IgD-negative memory B cell (primary cell): ENCODE results near the gene HS3ST6. TPM values are rescaled to one million over a fixed set of nuclear protein-coding genes. Genes with fewer than 3 reads are reported as not detected.
A peak's percentile ranks its signal among the peaks of the same experiment; 100 is the strongest.
"Not testable (repeated sequence)": the region's sequence is repeated elsewhere in the genome, so short reads cannot be mapped to it uniquely, and the experiment has no call there.

Source experiments
- H3K27ac Mint-ChIP-seq, 3 donors: one replicate each; pipeline ENCODE4 v1.8.0; 2020 to 2022; ENCODE audit warnings: mild to moderate bottlenecking in 3 of 3, mixed read lengths in 3 of 3, moderate library complexity in 1 of 3
- H3K27me3 Mint-ChIP-seq: one replicate; pipeline ENCODE4 v1.8.0; 2021; ENCODE audit warnings: mixed read lengths
- H3K36me3 Mint-ChIP-seq: one replicate; pipeline ENCODE4 v1.8.0; 2020; ENCODE audit warnings: mild to moderate bottlenecking, mixed read lengths
- H3K4me1 Mint-ChIP-seq, 3 donors: one replicate each; pipeline ENCODE4 v1.8.0; 2020 to 2022; ENCODE audit warnings: mixed read lengths in 3 of 3, mild to moderate bottlenecking in 1 of 3
- H3K4me3 Mint-ChIP-seq, 4 donors: one replicate each; pipeline ENCODE4 v1.8.0; 2020 to 2022; ENCODE audit warnings: mild to moderate bottlenecking in 4 of 4, mixed read lengths in 4 of 4, moderate library complexity in 3 of 4
- H3K9me3 Mint-ChIP-seq, 3 donors: one replicate each; pipeline ENCODE4 v1.8.0; 2020 to 2021; ENCODE audit warnings: mixed read lengths in 3 of 3, mild to moderate bottlenecking in 1 of 3
- polyA plus RNA-seq: library from polyadenylated mRNA; unstranded; fragments of 300-500 nt; fragmentation: Illumina TruSeq; gene quantifications from one replicate; pipeline ENCODE4 v1.2.3, GENCODE V29; 2021

The HS3ST6 gene
- polyA plus RNA-seq, 1 donor from 2014 or later, result not detected

- Mint-ChIP-seq H3K36me3 (no peaks in the 10 kb centered on the region), H3K27ac (no peak overlapping the region), H3K27me3 (peaks cover 9% of the 10 kb centered on the region), H3K4me1 (no peaks in the 10 kb centered on the region), H3K9me3 (no peaks in the 10 kb centered on the region), H3K4me3 (no peak overlapping the region)
These were observed 8.5 kb downstream of the HS3ST6 start for GRCh38 chr16:1909561-1910231.

GRCh38 chr16:1908983-1909382 is 9.2 kb downstream of the HS3ST6 start:
- H3K27ac Mint-ChIP-seq, result no peak overlapping the region
- no peaks in the 10 kb centered on the region for H3K36me3 Mint-ChIP-seq
- H3K27me3 Mint-ChIP-seq, result peaks cover 8% of the 10 kb centered on the region
- no peaks in the 10 kb centered on the region for H3K9me3 Mint-ChIP-seq
- H3K4me3 Mint-ChIP-seq, result no peak overlapping the region
- H3K4me1 Mint-ChIP-seq, result no peaks in the 10 kb centered on the region

DNA sequence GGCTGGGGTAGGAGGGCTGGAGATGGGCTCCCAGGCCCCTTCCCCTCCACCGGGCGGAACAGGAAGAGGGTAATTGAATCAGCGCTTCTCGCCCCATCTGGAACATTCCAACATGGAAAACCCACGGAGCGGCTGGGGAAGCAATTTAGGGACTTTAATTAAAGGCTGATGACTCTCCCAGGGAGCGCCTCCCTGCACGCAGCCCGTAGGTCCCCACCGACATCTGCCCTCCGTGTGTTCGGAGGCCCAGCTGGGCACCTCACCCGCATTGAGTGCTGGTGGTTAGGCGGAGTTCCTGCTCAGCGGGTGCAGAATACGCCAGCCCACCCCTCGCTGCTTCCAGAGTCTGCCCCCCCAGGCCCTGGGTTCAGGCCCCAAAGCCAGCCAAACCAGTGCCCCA is 10.0 kb downstream of the HS3ST6 start:
- H3K9me3 Mint-ChIP-seq, result no peaks in the 10 kb centered on the region
- no peaks in the 10 kb centered on the region for H3K4me1 Mint-ChIP-seq
- peaks cover 8% of the 10 kb centered on the region for H3K27me3 Mint-ChIP-seq
- no peaks in the 10 kb centered on the region for H3K36me3 Mint-ChIP-seq
- no peak overlapping the region for H3K27ac Mint-ChIP-seq
- no peak overlapping the region for H3K4me3 Mint-ChIP-seq

- peaks cover 6% of the 10 kb centered on the region for H3K27me3 Mint-ChIP-seq
- H3K36me3 Mint-ChIP-seq, result no peaks in the 10 kb centered on the region
- no peak overlapping the region for H3K4me3 Mint-ChIP-seq
- no peaks in the 10 kb centered on the region for H3K9me3 Mint-ChIP-seq
- no peak overlapping the region for H3K27ac Mint-ChIP-seq
- no peaks in the 10 kb centered on the region for H3K4me1 Mint-ChIP-seq
These were observed 10.9 kb downstream of the HS3ST6 start for GRCh38 chr16:1907226-1907860.

- H3K4me1 Mint-ChIP-seq, result no peaks in the 10 kb centered on the region
- H3K36me3 Mint-ChIP-seq, result no peaks in the 10 kb centered on the region
- H3K4me3 Mint-ChIP-seq, result no peak overlapping the region
- no peak overlapping the region for H3K27ac Mint-ChIP-seq
- no peaks in the 10 kb centered on the region for H3K9me3 Mint-ChIP-seq
- H3K27me3 Mint-ChIP-seq, result peaks cover 5% of the 10 kb centered on the region
These were observed 11.4 kb downstream of the HS3ST6 start for GRCh38 chr16:1906846-1907165.

GRCh38 chr16:1906055-1906845 is 12.0 kb downstream of the HS3ST6 start:
- peaks cover 5% of the 10 kb centered on the region for H3K27me3 Mint-ChIP-seq
- H3K27ac Mint-ChIP-seq, result no peak overlapping the region
- H3K36me3 Mint-ChIP-seq, result no peaks in the 10 kb centered on the region
- no peaks in the 10 kb centered on the region for H3K4me1 Mint-ChIP-seq
- H3K9me3 Mint-ChIP-seq, result no peaks in the 10 kb centered on the region
- H3K4me3 Mint-ChIP-seq, result no peak overlapping the region

DNA sequence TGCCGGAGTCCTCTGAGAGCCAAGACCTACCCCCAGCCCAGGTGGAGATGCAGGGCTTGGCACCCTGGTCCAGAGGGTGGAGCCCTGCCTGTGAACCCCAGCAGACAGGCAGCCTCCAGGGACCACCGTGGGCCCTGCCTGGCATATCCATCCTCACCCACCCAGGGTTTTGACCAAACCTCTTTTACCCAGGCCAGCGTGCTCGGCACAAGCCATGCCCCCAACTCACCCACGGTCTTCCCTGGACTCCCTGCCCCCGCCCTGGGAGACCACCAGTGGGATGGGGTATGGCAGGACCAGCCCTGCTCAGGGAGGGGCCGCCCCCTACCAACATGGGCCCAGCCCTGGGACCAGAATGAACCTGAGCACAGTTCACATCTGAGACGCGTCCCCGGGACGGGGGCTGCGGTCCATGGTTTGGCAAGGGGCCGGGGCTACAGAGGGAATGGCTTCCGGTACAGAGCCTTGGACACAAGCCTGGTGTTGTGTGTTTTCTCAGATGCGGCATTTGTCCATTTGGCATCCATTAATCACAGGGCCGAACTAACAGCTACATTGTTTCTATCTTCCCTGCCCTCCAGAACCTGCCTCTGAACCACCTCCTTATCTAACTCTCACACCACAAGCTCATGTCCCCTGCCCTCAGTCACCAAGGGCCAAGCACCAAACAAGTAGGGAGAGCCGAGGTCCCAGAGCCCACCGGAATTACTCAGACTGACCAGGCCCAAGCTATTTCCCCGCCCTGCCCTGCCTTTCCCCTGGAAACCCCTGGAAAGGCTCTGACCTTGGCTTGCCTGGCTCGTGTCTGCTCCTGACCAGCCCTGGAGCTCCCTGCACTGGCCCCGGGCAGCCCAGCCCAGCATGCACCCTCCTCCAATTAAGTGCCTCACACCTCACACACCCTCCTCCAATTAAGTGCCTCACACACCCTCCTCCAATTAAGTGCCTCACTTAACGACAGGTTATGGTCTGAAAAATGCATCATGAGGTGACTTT is 14.1 kb downstream of the HS3ST6 start:
- H3K4me1 Mint-ChIP-seq, result no peaks in the 10 kb centered on the region
- no peak overlapping the region for H3K4me3 Mint-ChIP-seq
- no peak overlapping the region for H3K27ac Mint-ChIP-seq
- no peaks in the 10 kb centered on the region for H3K9me3 Mint-ChIP-seq
- no peaks in the 10 kb centered on the region for H3K36me3 Mint-ChIP-seq
- H3K27me3 Mint-ChIP-seq, result peaks cover 5% of the 10 kb centered on the region

- Mint-ChIP-seq H3K27me3 (peaks cover 2% of the 10 kb centered on the region), H3K4me3 (no peak overlapping the region), H3K4me1 (no peaks in the 10 kb centered on the region), H3K27ac (no peak overlapping the region), H3K36me3 (no peaks in the 10 kb centered on the region), H3K9me3 (no peaks in the 10 kb centered on the region)
These were observed 15.0 kb downstream of the HS3ST6 start for GRCh38 chr16:1903220-1903574.

DNA sequence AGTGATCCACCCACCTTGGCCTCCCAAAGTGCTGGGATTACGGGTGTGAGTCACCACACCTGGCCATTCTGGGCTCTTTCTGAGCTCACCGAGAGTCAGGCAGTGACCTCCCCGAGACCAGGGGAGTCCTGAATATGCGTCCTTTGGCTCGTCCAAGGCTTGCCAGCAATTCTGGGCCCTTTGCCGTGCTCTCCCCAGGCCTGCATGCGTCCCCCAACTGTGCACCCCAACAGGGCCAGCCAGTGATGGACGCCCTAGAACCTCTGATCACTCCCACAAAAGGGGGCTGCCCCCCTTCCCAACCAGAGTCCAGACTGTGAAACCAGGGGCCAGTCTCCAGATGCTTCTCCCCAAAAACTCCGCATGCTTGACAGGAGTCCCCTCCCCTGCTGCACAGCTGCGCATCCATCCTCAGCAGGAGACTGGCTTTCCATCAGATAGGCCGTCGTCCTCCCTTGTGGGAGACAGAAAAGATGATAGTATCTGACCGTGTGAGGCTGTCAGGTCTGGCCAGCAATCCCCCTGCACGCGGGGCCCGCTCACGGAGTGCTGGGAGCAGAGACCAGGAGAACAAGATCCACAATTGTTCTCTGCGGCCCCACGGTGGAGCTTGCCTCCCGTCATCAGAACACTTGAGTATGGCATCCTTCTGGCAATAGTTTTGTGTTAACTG is 15.5 kb downstream of the HS3ST6 start:
- H3K36me3 Mint-ChIP-seq, result no peaks in the 10 kb centered on the region

DNA sequence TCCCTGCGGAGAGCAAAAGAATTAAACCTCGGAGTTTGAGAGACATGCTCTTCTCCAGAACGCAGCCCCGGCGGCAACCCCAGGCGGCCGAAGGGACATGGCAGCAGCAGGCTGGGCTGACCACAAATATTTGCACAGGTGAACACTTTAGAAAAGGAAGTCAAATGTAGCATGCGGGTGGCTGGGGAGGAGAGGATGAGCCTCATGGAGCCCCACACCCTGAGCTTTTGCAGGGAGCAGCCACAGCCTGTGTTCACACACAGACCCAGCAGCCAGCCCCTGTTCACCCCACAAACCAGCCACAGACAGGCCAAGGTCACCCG is 17.8 kb downstream of the HS3ST6 start:
- Mint-ChIP-seq H3K4me3 (no peak overlapping the region), H3K27ac (no peak overlapping the region), H3K4me1 (no peaks in the 10 kb centered on the region), H3K36me3 (no peaks in the 10 kb centered on the region), H3K27me3 (peaks cover 4% of the 10 kb centered on the region), H3K9me3 (no peaks in the 10 kb centered on the region)

More for the DNA sequence above, 15.5 kb downstream of the HS3ST6 start:
- Mint-ChIP-seq H3K4me3 (peak overlapping the region in 1 of 4 donors; percentile 60), H3K27ac (no peak overlapping the region), H3K27me3 (peaks cover 2% of the 10 kb centered on the region), H3K9me3 (no peaks in the 10 kb centered on the region), H3K4me1 (no peaks in the 10 kb centered on the region)

DNA sequence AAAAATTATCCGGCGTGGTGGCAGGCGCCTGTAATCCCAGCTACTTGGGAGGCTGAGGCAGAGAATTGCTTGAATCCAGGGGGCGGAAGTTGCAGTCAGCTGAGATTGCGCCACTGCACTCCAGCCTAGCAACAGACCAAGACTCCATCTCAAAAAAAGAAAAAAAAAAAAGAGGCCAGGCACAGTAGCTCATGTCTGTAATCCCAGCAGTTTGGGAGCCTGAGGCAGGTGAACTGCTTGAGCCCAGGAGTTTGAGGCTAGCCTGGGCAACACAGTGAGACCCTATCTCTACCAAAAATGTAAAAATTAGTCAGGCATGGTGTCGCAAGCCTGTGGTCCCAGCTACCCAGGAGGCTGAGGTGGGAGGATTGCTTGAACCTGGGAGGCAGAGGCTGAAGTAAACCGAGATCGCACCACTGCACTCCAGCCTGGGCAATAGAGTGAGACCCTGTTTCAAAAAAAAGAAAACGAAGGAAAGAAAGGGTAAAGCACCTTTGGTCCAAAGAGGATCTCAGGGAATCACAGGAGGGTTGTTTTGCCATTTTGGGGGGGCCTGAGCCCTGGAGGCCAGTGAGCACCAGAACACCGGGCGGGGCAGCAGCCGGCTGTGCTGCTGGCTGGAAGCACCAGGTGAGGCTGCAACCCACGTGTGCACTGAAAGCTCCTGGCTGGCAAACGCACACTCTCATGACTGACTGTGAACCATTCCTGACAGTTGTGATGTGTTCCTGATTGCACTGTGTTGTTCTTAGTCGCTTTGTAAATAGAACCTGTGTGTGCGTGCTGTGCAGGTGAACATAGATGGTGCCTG is 18.4 kb downstream of the HS3ST6 start:
- H3K27ac Mint-ChIP-seq, result no peak overlapping the region

GRCh38 chr16:1897692-1898091 is 20.5 kb downstream of the HS3ST6 start:
- H3K27me3 Mint-ChIP-seq, H3K27ac Mint-ChIP-seq: not testable (repeated sequence)

More for the DNA sequence above, 18.4 kb downstream of the HS3ST6 start:
- Mint-ChIP-seq H3K4me1 (no peaks in the 10 kb centered on the region), H3K4me3 (no peak overlapping the region), H3K27me3 (peaks cover 4% of the 10 kb centered on the region), H3K9me3 (no peaks in the 10 kb centered on the region), H3K36me3 (no peaks in the 10 kb centered on the region)

GRCh38 chr16:1895949-1896675 is 22.1 kb downstream of the HS3ST6 start:
- Mint-ChIP-seq H3K27ac (no peak overlapping the region), H3K27me3 (peaks cover 6% of the 10 kb centered on the region), H3K4me1 (no peaks in the 10 kb centered on the region), H3K36me3 (no peaks in the 10 kb centered on the region), H3K4me3 (no peak overlapping the region), H3K9me3 (no peaks in the 10 kb centered on the region)

More at GRCh38 chr16:1897692-1898091, 20.5 kb downstream of the HS3ST6 start:
- H3K9me3 Mint-ChIP-seq, H3K36me3 Mint-ChIP-seq, H3K4me1 Mint-ChIP-seq, H3K4me3 Mint-ChIP-seq: not testable (repeated sequence)
